ENCODE data around the gene CDC42SE2. TPM values are rescaled to one million over a fixed set of nuclear protein-coding genes. Genes with fewer than 3 reads are reported as not detected.

The CDC42SE2 gene
- total and polyA plus RNA-seq, 10 donors: 49.6 to 128 (median 102) TPM

- no peaks in the 10 kb centered on the region for H3K27me3 ChIP-seq (replicated peaks in 1 of 7)
- TF ChIP-seq CTCF (IDR thresholded peaks at IDR 0.05 in 8 of 11, conservative IDR thresholded peaks at IDR 0.05 in 3 of 11) (no peak), POLR2AphosphoS5 (IDR thresholded peaks at IDR 0.05) (no peak), POLR2A (IDR thresholded peaks at IDR 0.05) (no peak)
- H3K27ac ChIP-seq: no peak overlapping the region
- no peak overlapping the region for H3K4me3 ChIP-seq
- H3K9me3 ChIP-seq: no peaks in the 10 kb centered on the region
- no peak for DNase-seq
- peaks cover 11 to 34% (median 18%) of the 10 kb centered on the region in 6 donors for H3K4me1 ChIP-seq
- H3K36me3 ChIP-seq: peaks cover 0 to 54% (median 4%) of the 10 kb centered on the region in 6 donors
- intact Hi-C loops (cut with DNase I; ENCODE audit: low total_unique reads): loop anchor here (10.0 kb wide), 1 partner anchor 254 kb away; the partner anchor contains the start of gene HINT1
- WGBS, 5 donors: 90 to 95% (median 93%) methylated on average over 7 of the region's 7 CpGs
Measured at GRCh38 chr5:131418846-131419245, 155.0 kb downstream of the CDC42SE2 start.

GRCh38 chr5:131419877-131420276 lies 156.0 kb downstream of the CDC42SE2 start:
- H3K27me3 ChIP-seq (replicated peaks in 1 of 7): no peaks in the 10 kb centered on the region
- TF ChIP-seq CTCF (IDR thresholded peaks at IDR 0.05 in 8 of 11, conservative IDR thresholded peaks at IDR 0.05 in 3 of 11): no peak
- TF ChIP-seq POLR2AphosphoS5 (IDR thresholded peaks at IDR 0.05): no peak
- TF ChIP-seq POLR2A (IDR thresholded peaks at IDR 0.05): no peak
- no peak overlapping the region for H3K27ac ChIP-seq
- no peak for DNase-seq
- no peak overlapping the region for H3K4me3 ChIP-seq
- intact Hi-C loops (cut with DNase I; ENCODE audit: low total_unique reads): loop anchor here (10.0 kb wide), 2 partner anchors 255 to 585 kb away; partner anchors contain the start of gene HINT1
- peaks cover 6 to 24% (median 11%) of the 10 kb centered on the region in 6 donors for H3K4me1 ChIP-seq
- WGBS, 5 donors: 65 to 78% (median 69%) methylated on average over 4 of the region's 4 CpGs
- H3K36me3 ChIP-seq: peaks cover 0 to 56% (median 4%) of the 10 kb centered on the region in 6 donors
- no peaks in the 10 kb centered on the region for H3K9me3 ChIP-seq

DNA sequence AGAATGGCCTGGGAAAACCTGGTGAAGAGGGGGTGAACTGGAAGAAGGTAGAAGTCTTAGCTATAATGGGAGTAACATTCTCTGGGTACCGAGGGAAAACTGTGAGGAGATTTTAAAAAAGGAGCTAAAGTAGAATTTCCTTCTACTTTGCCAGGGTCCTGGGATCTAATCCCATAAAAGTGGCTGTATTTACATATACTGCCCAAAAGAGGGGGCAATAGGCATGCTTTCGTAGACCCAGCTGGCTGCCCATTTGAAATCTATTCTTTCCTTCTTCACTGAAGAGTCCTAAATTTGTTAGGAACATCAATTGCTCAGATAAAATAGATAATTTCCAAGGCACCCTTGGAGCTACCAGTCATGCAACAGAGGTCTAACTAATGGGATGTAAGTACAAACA lies 159.2 kb downstream of the CDC42SE2 start:
- Histone ChIP-seq H3K27me3 (replicated peaks in 1 of 7) (no peaks in the 10 kb centered on the region), H3K4me1 (no peaks in the 10 kb centered on the region), H3K36me3 (peaks cover 0 to 84% (median 21%) of the 10 kb centered on the region in 6 donors), H3K4me3 (no peak overlapping the region), H3K27ac (no peak overlapping the region), H3K9me3 (no peaks in the 10 kb centered on the region)
- no peak for DNase-seq
- 68 to 79% (median 72%) methylated on average over 2 of the region's 2 CpGs for WGBS, 5 donors
- intact Hi-C loops (cut with DNase I; ENCODE audit: low total_unique reads): loop anchor here (10.0 kb wide), 1 partner anchor 582 kb away; no protein-coding TSS in a partner anchor
- peak in 6 of 11 experiments; percentile 29 to 50 (median 37) for TF ChIP-seq CTCF (IDR thresholded peaks at IDR 0.05 in 8 of 11, conservative IDR thresholded peaks at IDR 0.05 in 3 of 11)
- TF ChIP-seq POLR2A (IDR thresholded peaks at IDR 0.05): no peak
- no peak for TF ChIP-seq POLR2AphosphoS5 (IDR thresholded peaks at IDR 0.05)

DNA sequence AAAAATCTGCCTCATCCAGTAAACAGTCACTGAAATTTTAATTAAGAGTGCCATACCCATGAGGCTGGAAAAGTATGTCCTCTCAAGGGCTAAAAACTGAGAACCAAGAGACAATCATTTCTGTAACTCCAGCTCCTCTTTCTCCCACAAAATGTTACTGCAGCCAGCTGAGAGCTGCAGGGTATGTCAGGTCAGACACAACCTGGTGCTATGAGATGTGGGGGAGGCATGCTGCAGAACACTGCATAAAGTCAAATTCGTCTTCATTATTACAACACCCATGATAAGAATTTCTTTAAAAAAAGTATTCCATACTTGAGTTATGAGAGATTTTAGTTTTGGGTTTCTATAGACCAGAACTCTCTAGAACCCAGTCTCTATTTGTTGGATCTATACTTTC lies 162.2 kb downstream of the CDC42SE2 start:
- H3K27ac ChIP-seq: no peak overlapping the region
- DNase-seq: no peak
- no peaks in the 10 kb centered on the region for H3K9me3 ChIP-seq
- intact Hi-C loops (cut with DNase I; ENCODE audit: low total_unique reads): loop anchor here (10.0 kb wide), 1 partner anchor 579 kb away; no protein-coding TSS in a partner anchor
- H3K4me3 ChIP-seq: no peak overlapping the region
- H3K36me3 ChIP-seq: peaks cover 0 to 99% (median 49%) of the 10 kb centered on the region in 6 donors
- H3K4me1 ChIP-seq: no peaks in the 10 kb centered on the region
- no peak for TF ChIP-seq CTCF (IDR thresholded peaks at IDR 0.05 in 8 of 11, conservative IDR thresholded peaks at IDR 0.05 in 3 of 11)
- no peak for TF ChIP-seq POLR2AphosphoS5 (IDR thresholded peaks at IDR 0.05)
- TF ChIP-seq POLR2A (IDR thresholded peaks at IDR 0.05): no peak
- H3K27me3 ChIP-seq (replicated peaks in 1 of 7): no peaks in the 10 kb centered on the region
- 84 to 95% (median 89%) methylated on average over 1 of the region's 1 CpG for WGBS, 5 donors

All from spleen (tissue), 11 donors.